BE2C (cell line): Measurements from ENCODE around the gene SPATA16.
"Not testable (repeated sequence)": the region's sequence is repeated elsewhere in the genome, so short reads cannot be mapped to it uniquely, and the experiment has no call there.

Experiments used
- DNase-seq: peaks from one replicate; pipeline ENCODE4 v3.0.0-alpha.2; 2020
- H3K27me3 ChIP-seq: fragments of 250-450 bp; sonication (Bioruptor Pico); 2 replicates; pipeline ENCODE4 v1.5.1; 2020; ENCODE audit warnings: mild to moderate bottlenecking
- H3K36me3 ChIP-seq: fragments of 250-450 bp; sonication (Bioruptor Pico); 2 replicates; pipeline ENCODE4 v1.5.1; 2020; ENCODE audit warnings: mild to moderate bottlenecking
- H3K4me1 ChIP-seq: fragments of 250-450 bp; sonication (Bioruptor Pico); 2 replicates; pipeline ENCODE4 v1.5.1; 2020
- H3K4me3 ChIP-seq: 2 replicates; pipeline ENCODE4 v1.5.1; 2011; ENCODE audit warnings: low read depth, low read length
- H3K9me3 ChIP-seq: fragments of 250-450 bp; sonication (Bioruptor Pico); 2 replicates; pipeline ENCODE4 v1.5.1; 2020
- TF ChIP-seq, protein P1 (sequence below): IDR thresholded peaks from 2 replicates; pipeline ENCODE4 v1.5.1; 2012; ENCODE audit warnings: mild to moderate bottlenecking, low read depth, low read length

SPATA16 gene

DNA sequence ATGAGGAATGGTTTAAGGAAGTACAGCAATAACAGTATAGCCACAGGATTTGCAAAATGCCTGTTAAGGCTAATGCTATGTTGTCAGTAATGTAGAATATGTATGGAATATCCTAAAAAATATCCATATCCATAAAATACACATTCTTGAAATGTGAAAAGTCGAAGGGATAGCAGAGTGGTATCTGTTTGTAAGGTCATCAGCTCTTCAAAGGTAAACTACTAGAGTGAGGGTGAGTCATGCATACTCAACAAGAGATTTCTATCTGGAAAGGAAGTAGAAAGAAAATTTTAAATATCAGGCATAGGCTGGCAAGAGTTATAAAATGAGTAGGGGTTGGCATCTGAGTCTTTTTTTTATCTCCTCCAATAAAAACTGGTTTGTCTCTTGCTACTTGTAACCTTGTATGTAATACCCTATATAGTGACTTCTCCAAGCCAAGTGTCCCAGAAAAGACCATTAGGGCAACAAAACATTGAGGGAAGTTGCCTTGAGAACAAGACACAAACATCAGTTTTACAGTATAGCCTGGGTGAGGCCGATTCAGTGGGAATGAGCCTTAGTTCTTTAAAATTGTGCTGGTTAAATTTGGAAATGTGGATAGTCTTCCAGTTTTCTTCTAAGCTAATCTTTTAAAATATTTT is 103.1 kb downstream of the SPATA16 start:
- no peak for DNase-seq
- TF ChIP-seq, protein P1, sequence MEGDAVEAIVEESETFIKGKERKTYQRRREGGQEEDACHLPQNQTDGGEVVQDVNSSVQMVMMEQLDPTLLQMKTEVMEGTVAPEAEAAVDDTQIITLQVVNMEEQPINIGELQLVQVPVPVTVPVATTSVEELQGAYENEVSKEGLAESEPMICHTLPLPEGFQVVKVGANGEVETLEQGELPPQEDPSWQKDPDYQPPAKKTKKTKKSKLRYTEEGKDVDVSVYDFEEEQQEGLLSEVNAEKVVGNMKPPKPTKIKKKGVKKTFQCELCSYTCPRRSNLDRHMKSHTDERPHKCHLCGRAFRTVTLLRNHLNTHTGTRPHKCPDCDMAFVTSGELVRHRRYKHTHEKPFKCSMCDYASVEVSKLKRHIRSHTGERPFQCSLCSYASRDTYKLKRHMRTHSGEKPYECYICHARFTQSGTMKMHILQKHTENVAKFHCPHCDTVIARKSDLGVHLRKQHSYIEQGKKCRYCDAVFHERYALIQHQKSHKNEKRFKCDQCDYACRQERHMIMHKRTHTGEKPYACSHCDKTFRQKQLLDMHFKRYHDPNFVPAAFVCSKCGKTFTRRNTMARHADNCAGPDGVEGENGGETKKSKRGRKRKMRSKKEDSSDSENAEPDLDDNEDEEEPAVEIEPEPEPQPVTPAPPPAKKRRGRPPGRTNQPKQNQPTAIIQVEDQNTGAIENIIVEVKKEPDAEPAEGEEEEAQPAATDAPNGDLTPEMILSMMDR: no peak
- Histone ChIP-seq H3K36me3 (no peaks in the 10 kb centered on the region), H3K27me3 (no peaks in the 10 kb centered on the region), H3K4me1 (no peaks in the 10 kb centered on the region), H3K4me3 (no peak overlapping the region), H3K9me3 (no peaks in the 10 kb centered on the region)

DNA sequence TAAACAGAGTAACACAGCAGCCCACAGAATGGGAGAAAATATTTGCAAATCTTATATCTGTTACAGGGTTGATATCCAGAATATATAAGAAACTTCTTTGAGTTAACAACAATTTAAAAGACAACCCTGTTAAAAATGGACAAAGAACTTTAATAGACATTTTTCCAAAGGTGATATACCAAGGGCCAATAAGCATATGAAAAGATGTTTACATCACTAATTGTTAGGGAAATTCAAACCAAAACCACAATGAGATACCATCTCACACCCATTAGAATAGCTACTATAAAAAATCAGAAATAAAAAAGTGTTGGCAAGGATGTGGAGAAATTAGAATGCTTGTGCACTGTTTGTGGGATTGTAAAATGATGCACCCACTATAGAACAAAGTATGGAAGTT is 110.8 kb downstream of the SPATA16 start:
- no peak overlapping the region for H3K4me3 ChIP-seq
- no peak for DNase-seq
- H3K36me3 ChIP-seq: no peaks in the 10 kb centered on the region
- H3K9me3 ChIP-seq: no peaks in the 10 kb centered on the region
- TF ChIP-seq, protein P1: no peak
- H3K27me3 ChIP-seq: no peaks in the 10 kb centered on the region
- no peaks in the 10 kb centered on the region for H3K4me1 ChIP-seq

DNA sequence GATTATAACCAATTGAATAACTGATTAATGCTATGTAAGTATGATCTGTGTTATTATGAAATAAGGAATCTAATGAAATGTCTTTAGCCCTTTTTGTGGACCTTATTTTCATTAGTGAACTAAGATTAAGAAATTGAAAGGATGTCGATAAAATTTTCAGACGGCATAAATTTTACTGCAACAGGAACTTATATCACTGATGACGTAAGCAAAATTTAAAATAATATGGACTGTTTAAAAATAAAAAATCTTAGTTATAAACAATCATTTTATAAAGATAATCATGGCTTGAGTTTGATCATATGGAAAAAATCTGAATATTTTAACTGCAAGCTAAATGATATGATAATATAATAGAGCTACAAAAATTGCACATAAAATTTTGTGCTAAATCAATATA is 112.7 kb downstream of the SPATA16 start:
- TF ChIP-seq, protein P1: no peak
- no peaks in the 10 kb centered on the region for H3K27me3 ChIP-seq
- H3K4me3 ChIP-seq: no peak overlapping the region
- H3K36me3 ChIP-seq: no peaks in the 10 kb centered on the region
- no peaks in the 10 kb centered on the region for H3K4me1 ChIP-seq
- no peaks in the 10 kb centered on the region for H3K9me3 ChIP-seq
- no peak for DNase-seq

DNA sequence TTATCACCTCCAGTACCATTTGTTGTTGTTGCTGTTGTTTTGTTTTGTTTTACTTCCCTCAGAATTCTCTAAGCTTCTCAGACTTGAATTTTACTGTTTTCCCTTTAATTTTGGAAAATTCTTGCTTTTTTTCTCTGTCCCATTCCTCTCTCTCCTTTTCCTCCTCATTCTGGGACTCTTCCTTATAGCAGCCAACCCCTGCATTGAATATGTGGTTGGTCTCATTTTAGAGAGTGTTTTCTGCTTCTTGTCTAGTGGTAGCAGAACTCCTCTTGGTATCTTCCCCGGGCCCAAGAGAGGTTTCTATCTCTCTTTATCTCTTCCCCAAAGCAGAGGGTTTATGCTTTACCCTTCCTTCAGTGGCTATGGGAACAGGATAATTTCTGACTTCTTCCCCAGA is 113.6 kb downstream of the SPATA16 start:
- Histone ChIP-seq H3K9me3 (no peaks in the 10 kb centered on the region), H3K4me1 (no peaks in the 10 kb centered on the region), H3K36me3 (no peaks in the 10 kb centered on the region), H3K27me3 (no peaks in the 10 kb centered on the region), H3K4me3 (no peak overlapping the region)
- no peak for DNase-seq
- TF ChIP-seq, protein P1: no peak

DNA sequence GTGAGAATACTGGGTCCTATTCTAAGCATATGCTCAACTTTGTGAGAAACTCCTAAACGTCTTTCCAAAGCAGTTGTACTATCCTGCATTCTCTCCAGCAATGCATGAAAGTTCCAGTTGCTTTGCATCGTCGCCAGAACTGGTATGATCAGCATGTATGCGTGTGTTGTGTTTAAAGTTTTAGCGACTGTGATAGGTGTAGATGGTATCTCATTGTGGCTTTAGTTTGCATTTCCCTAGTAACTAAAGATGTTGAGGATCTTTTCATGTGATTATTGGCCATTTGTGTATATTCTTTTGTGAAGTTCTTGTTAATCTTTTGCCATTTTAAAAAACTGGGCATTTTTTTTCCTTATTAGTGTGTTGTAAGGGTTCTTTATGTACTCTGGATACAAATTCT is 115.1 kb downstream of the SPATA16 start:
- H3K4me3 ChIP-seq: no peak overlapping the region
- TF ChIP-seq, protein P1: no peak
- H3K9me3 ChIP-seq: no peaks in the 10 kb centered on the region
- no peaks in the 10 kb centered on the region for H3K36me3 ChIP-seq
- H3K4me1 ChIP-seq: no peaks in the 10 kb centered on the region
- DNase-seq: no peak
- no peaks in the 10 kb centered on the region for H3K27me3 ChIP-seq

DNA sequence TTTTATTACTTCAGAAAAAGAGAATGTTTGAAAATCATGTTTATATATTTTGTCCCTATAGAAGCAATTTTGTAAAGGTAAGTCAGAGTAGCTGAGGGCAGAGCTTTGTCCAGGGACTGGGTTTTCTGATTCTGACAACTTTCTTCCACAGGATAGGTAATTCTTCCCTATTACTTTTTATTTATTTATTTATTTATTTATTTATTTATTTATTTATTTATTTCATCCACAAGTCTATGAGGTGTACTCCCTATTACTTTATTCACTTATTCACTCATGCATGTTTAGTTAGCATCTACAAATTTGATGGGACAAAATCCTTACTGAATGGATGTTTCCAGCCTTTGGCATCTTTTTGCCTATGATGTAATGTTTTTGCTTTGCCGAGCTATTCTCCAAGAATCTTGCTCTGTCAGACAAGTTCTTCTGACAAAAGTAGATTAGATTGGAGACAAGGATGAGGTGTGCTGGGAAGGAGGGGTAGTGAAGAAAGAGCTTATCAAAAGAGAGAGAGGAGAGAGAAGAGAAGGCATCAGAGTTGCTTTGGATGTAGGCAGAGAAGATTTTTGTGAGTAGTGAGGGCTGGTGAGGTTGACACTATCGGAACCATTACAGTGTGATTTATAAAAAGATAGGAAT is 119.4 kb downstream of the SPATA16 start:
- no peak for DNase-seq
- no peak overlapping the region for H3K4me3 ChIP-seq
- TF ChIP-seq, protein P1: no peak

DNA sequence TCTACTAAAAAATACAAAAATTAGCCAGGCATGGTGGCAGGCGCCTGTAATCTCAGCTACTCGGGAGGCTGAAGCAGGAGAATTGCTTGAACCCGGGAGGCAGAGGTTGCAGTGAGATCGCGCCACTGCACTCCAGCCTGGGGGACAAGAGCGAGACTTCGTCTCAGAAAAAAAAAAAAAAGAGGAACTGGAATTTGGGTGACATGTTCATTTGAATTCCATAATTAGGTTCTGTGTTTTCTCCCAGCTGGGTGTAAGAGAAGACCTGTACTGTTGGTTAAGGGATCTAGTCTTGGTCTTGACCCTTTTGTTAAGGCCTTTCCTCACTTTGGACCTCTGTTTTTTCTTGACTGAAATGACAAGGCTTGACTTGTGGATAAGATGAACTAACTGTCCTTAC is 120.9 kb downstream of the SPATA16 start:
- H3K9me3 ChIP-seq, DNase-seq, H3K4me3 ChIP-seq, H3K27me3 ChIP-seq, H3K4me1 ChIP-seq, H3K36me3 ChIP-seq: not testable (repeated sequence)

More for the DNA sequence above, 119.4 kb downstream of the SPATA16 start:
- Histone ChIP-seq H3K9me3 (no peaks in the 10 kb centered on the region), H3K27me3 (no peaks in the 10 kb centered on the region), H3K36me3 (no peaks in the 10 kb centered on the region), H3K4me1 (no peaks in the 10 kb centered on the region)
